ENCODE measurements around the gene PLCH2.
"Not testable (repeated sequence)": the region's sequence is repeated elsewhere in the genome, so short reads cannot be mapped to it uniquely, and the experiment has no call there.

The PLCH2 gene

DNA sequence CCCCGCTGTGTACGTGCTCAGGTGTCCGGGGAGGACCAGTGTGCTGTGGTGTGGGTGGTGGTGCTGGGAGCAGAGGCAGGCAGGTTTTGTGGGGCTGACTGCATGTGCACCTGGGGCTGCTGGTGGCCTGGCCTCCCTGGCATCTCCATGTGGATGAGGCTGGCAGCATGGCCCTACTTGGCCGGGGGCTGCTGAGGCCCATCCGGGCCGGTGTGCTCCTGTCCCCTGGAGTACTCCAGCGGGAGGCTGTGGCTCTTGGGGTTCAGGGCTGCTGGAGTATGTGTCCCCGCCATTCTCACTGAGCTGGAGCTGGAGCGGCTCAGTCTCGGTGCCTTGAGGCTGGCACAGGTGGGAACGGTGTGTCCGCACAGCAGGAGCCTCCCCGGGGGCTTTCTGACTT, 42.9 kb upstream of the PLCH2 start:
- H3K9ac ChIP-seq (ENCODE audit: low read length): no peak overlapping the region
- H3K27me3 ChIP-seq (replicated peaks; ENCODE audit: control insufficient read depth, insufficient read depth, low read length): peaks cover 52% of the 10 kb centered on the region

GRCh38 chr1:2433936-2434655, 42.0 kb upstream of the PLCH2 start:
- H3K9me3 ChIP-seq (ENCODE audit: control insufficient read depth, low read length): peaks cover 5% of the 10 kb centered on the region
- H3K36me3 ChIP-seq (ENCODE audit: control insufficient read depth, insufficient read depth, low read length, severe bottlenecking): no peaks in the 10 kb centered on the region
- H3K4me1 ChIP-seq (ENCODE audit: control insufficient read depth, insufficient read depth, low read length): no peaks in the 10 kb centered on the region
- peaks cover 58% of the 10 kb centered on the region for H3K27me3 ChIP-seq (replicated peaks; ENCODE audit: control insufficient read depth, insufficient read depth, low read length)
- H3K9ac ChIP-seq (ENCODE audit: low read length): no peak overlapping the region
- H3K4me3 ChIP-seq (ENCODE audit: low read length): no peak overlapping the region
- DNase-seq (ENCODE audit: low read depth): no peak

More for the DNA sequence above, 42.9 kb upstream of the PLCH2 start:
- H3K9me3 ChIP-seq (ENCODE audit: control insufficient read depth, low read length): peaks cover 5% of the 10 kb centered on the region
- no peaks in the 10 kb centered on the region for H3K36me3 ChIP-seq (ENCODE audit: control insufficient read depth, insufficient read depth, low read length, severe bottlenecking)
- no peak for DNase-seq (ENCODE audit: low read depth)
- no peak overlapping the region for H3K4me3 ChIP-seq (ENCODE audit: low read length)
- no peaks in the 10 kb centered on the region for H3K4me1 ChIP-seq (ENCODE audit: control insufficient read depth, insufficient read depth, low read length)

DNA sequence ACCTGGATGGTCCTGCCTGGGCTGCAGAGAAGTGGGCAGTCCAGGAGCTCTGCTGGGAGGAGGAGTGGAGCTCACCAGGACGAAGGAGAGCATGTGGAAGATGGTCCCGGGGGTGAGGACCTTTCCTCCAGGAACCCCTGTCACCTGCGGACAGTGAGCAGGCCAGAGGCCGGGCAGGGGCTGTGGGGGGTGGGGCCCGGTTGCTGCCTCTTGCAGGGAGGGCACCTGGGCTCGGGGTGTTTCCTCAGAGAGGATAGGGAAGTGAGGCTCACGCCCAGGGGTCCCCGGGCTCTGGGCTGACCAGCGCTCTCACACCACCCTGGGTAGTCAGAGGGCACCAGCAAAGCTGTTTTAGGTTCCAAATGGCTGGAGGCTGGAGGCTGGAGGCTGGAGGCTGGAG, 41.0 kb upstream of the PLCH2 start:
- Histone ChIP-seq H3K4me3 (ENCODE audit: low read length) (no peak overlapping the region), H3K9ac (ENCODE audit: low read length) (no peak overlapping the region), H3K9me3 (ENCODE audit: control insufficient read depth, low read length) (peaks cover under 1% of the 10 kb centered on the region), H3K4me1 (ENCODE audit: control insufficient read depth, insufficient read depth, low read length) (no peaks in the 10 kb centered on the region), H3K36me3 (ENCODE audit: control insufficient read depth, insufficient read depth, low read length, severe bottlenecking) (no peaks in the 10 kb centered on the region), H3K27me3 (replicated peaks; ENCODE audit: control insufficient read depth, insufficient read depth, low read length) (peaks cover 58% of the 10 kb centered on the region)
- DNase-seq (ENCODE audit: low read depth): no peak

GRCh38 chr1:2435746-2436355, 40.2 kb upstream of the PLCH2 start:
- Histone ChIP-seq H3K36me3 (ENCODE audit: control insufficient read depth, insufficient read depth, low read length, severe bottlenecking) (no peaks in the 10 kb centered on the region), H3K4me1 (ENCODE audit: control insufficient read depth, insufficient read depth, low read length) (no peaks in the 10 kb centered on the region), H3K9me3 (ENCODE audit: control insufficient read depth, low read length) (no peaks in the 10 kb centered on the region), H3K27me3 (replicated peaks; ENCODE audit: control insufficient read depth, insufficient read depth, low read length) (peaks cover 54% of the 10 kb centered on the region), H3K9ac (ENCODE audit: low read length) (no peak overlapping the region), H3K4me3 (ENCODE audit: low read length) (no peak overlapping the region)
- DNase-seq (ENCODE audit: low read depth): no peak

GRCh38 chr1:2436876-2437275, 39.2 kb upstream of the PLCH2 start:
- Histone ChIP-seq H3K9ac (ENCODE audit: low read length) (no peak overlapping the region), H3K27me3 (replicated peaks; ENCODE audit: control insufficient read depth, insufficient read depth, low read length) (peaks cover 50% of the 10 kb centered on the region)

DNA sequence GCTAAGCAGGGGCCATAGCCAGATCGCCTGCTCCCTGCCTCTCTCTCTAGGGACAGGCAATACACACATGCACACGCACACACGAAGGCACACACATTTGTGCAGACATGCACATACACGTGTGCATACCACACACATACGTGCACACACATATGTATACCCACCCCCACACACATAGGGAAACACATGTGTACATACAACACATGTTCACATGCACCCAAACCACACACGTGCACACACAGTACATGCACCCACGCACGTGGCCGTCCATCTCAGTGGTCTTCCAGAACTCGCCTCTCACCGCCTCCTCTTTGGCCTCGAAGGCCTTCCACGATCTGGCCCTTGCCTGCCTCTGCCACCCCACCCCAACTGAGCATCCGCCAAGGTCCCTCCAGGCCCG, 38.5 kb upstream of the PLCH2 start:
- no peaks in the 10 kb centered on the region for H3K36me3 ChIP-seq (ENCODE audit: control insufficient read depth, insufficient read depth, low read length, severe bottlenecking)
- H3K4me3 ChIP-seq (ENCODE audit: low read length): no peak overlapping the region
- H3K9ac ChIP-seq (ENCODE audit: low read length): no peak overlapping the region
- no peak for DNase-seq (ENCODE audit: low read depth)
- H3K27me3 ChIP-seq (replicated peaks; ENCODE audit: control insufficient read depth, insufficient read depth, low read length): peaks cover 48% of the 10 kb centered on the region
- no peaks in the 10 kb centered on the region for H3K9me3 ChIP-seq (ENCODE audit: control insufficient read depth, low read length)
- no peaks in the 10 kb centered on the region for H3K4me1 ChIP-seq (ENCODE audit: control insufficient read depth, insufficient read depth, low read length)

More at GRCh38 chr1:2436876-2437275, 39.2 kb upstream of the PLCH2 start:
- Histone ChIP-seq H3K36me3 (ENCODE audit: control insufficient read depth, insufficient read depth, low read length, severe bottlenecking) (no peaks in the 10 kb centered on the region), H3K4me1 (ENCODE audit: control insufficient read depth, insufficient read depth, low read length) (no peaks in the 10 kb centered on the region), H3K9me3 (ENCODE audit: control insufficient read depth, low read length) (no peaks in the 10 kb centered on the region), H3K4me3 (ENCODE audit: low read length) (no peak overlapping the region)
- no peak for DNase-seq (ENCODE audit: low read depth)

DNA sequence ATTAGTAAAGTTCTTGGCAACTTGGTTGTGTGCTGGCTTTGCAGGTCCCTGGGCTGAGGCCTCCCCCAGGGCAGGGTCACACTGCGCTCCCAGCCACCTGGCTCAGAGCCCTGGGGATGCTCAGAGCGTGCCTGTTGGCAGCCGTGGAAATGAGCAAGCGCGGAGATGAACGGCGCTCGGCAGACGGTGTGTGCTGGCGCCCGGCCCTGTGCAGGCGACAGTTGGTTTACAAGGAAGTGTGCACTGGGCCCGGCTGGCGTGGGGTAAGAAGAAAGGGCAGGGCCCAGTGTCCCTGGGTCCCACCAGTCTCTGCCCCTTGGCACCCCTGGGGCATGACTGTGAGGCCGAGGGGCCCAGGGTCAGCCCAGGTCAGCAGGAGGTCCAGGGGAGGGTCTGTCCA, 38.1 kb upstream of the PLCH2 start:
- no peak for DNase-seq (ENCODE audit: low read depth)
- peaks cover 48% of the 10 kb centered on the region for H3K27me3 ChIP-seq (replicated peaks; ENCODE audit: control insufficient read depth, insufficient read depth, low read length)
- H3K4me1 ChIP-seq (ENCODE audit: control insufficient read depth, insufficient read depth, low read length): no peaks in the 10 kb centered on the region
- no peaks in the 10 kb centered on the region for H3K9me3 ChIP-seq (ENCODE audit: control insufficient read depth, low read length)
- H3K4me3 ChIP-seq (ENCODE audit: low read length): no peak overlapping the region
- no peak overlapping the region for H3K9ac ChIP-seq (ENCODE audit: low read length)
- no peaks in the 10 kb centered on the region for H3K36me3 ChIP-seq (ENCODE audit: control insufficient read depth, insufficient read depth, low read length, severe bottlenecking)

- no peak for DNase-seq (ENCODE audit: low read depth)
- peaks cover 43% of the 10 kb centered on the region for H3K27me3 ChIP-seq (replicated peaks; ENCODE audit: control insufficient read depth, insufficient read depth, low read length)
These were observed 37.4 kb upstream of the PLCH2 start for GRCh38 chr1:2438641-2439040.

GRCh38 chr1:2439369-2439768, 36.7 kb upstream of the PLCH2 start:
- Histone ChIP-seq H3K36me3 (ENCODE audit: control insufficient read depth, insufficient read depth, low read length, severe bottlenecking) (no peaks in the 10 kb centered on the region), H3K4me3 (ENCODE audit: low read length) (no peak overlapping the region), H3K4me1 (ENCODE audit: control insufficient read depth, insufficient read depth, low read length) (no peaks in the 10 kb centered on the region), H3K27me3 (replicated peaks; ENCODE audit: control insufficient read depth, insufficient read depth, low read length) (peaks cover 46% of the 10 kb centered on the region), H3K9me3 (ENCODE audit: control insufficient read depth, low read length) (no peaks in the 10 kb centered on the region), H3K9ac (ENCODE audit: low read length) (no peak overlapping the region)
- DNase-seq (ENCODE audit: low read depth): no peak

More at GRCh38 chr1:2438641-2439040, 37.4 kb upstream of the PLCH2 start:
- Histone ChIP-seq H3K4me3 (ENCODE audit: low read length) (no peak overlapping the region), H3K9me3 (ENCODE audit: control insufficient read depth, low read length) (no peaks in the 10 kb centered on the region), H3K36me3 (ENCODE audit: control insufficient read depth, insufficient read depth, low read length, severe bottlenecking) (no peaks in the 10 kb centered on the region), H3K4me1 (ENCODE audit: control insufficient read depth, insufficient read depth, low read length) (no peaks in the 10 kb centered on the region), H3K9ac (ENCODE audit: low read length) (no peak overlapping the region)

GRCh38 chr1:2440346-2440745, 35.7 kb upstream of the PLCH2 start:
- not testable (repeated sequence) for H3K4me1 ChIP-seq (ENCODE audit: control insufficient read depth, insufficient read depth, low read length); H3K9me3 ChIP-seq (ENCODE audit: control insufficient read depth, low read length); H3K36me3 ChIP-seq (ENCODE audit: control insufficient read depth, insufficient read depth, low read length, severe bottlenecking); H3K9ac ChIP-seq (ENCODE audit: low read length); DNase-seq (ENCODE audit: low read depth); H3K4me3 ChIP-seq (ENCODE audit: low read length)
- H3K27me3 ChIP-seq (replicated peaks; ENCODE audit: control insufficient read depth, insufficient read depth, low read length): peaks cover 49% of the 10 kb centered on the region

DNA sequence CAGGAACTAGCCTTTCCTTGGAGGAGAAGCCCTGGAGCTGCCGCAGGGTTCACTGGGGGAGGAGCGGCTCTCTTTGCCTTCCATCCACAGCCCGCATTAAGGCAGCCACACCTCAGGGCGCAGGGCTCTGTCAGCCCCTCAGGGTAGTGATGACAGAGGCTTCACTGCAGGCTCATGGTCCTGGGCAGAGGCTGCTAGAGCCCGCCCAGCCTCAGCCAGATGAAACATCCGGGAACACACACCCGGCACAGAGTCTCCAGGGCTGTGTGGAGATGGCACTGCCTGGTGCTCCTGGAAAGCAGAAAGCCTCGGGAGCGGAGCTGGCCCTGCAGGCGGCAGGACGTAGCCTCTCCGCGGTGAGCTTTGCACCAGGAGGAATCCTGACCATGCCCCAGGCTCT, 34.3 kb upstream of the PLCH2 start:
- no peak overlapping the region for H3K9ac ChIP-seq (ENCODE audit: low read length)
- no peak for DNase-seq (ENCODE audit: low read depth)
- peaks cover 46% of the 10 kb centered on the region for H3K27me3 ChIP-seq (replicated peaks; ENCODE audit: control insufficient read depth, insufficient read depth, low read length)
- H3K36me3 ChIP-seq (ENCODE audit: control insufficient read depth, insufficient read depth, low read length, severe bottlenecking): no peaks in the 10 kb centered on the region
- H3K4me3 ChIP-seq (ENCODE audit: low read length): no peak overlapping the region
- H3K4me1 ChIP-seq (ENCODE audit: control insufficient read depth, insufficient read depth, low read length): no peaks in the 10 kb centered on the region
- H3K9me3 ChIP-seq (ENCODE audit: control insufficient read depth, low read length): no peaks in the 10 kb centered on the region

All from adipocyte (in vitro differentiated cells).